ENCODE results near the gene SV2A.
"Not testable (repeated sequence)": the region's sequence is repeated elsewhere in the genome, so short reads cannot be mapped to it uniquely, and the experiment has no call there.

The SV2A gene

GRCh38 chr1:149962039-149962647 lies 44.5 kb upstream of the SV2A start (continued):
- TF ChIP-seq ZNF26 (tag by site-specific recombination; IDR thresholded peaks at IDR 0.05) = no peak
- peak; percentile 52; the same call in 1 of the 2 replicates for TF ChIP-seq ZNF660 (tag by site-specific recombination; IDR thresholded peaks at IDR 0.05)
- no peak for TF ChIP-seq ZBTB11 (tag by site-specific recombination; conservative IDR thresholded peaks at IDR 0.05; ENCODE audit: low read depth)

GRCh38 chr1:149957548-149957947 lies 39.9 kb upstream of the SV2A start:
- H3K27ac ChIP-seq (ENCODE audit: extremely low read depth, low read depth, low read length); H3K9me3 ChIP-seq (ENCODE audit: control insufficient read depth, insufficient read depth, low read depth, low read length); POLR2A ChIA-PET; H3K4me1 ChIP-seq (ENCODE audit: control insufficient read depth, insufficient read depth, low read length); H3K4me3 ChIP-seq (ENCODE audit: low read depth, low read length): not testable (repeated sequence)
- CTCF ChIA-PET = interaction anchor here (1.4 kb wide), 1 partner anchor 9 kb away, joined by 4 read pairs; no protein-coding TSS in a partner anchor
- peaks cover 29 to 48% of the 10 kb centered on the region in 2 experiments; a peak in 2 of 3 replicates for H3K36me3 ChIP-seq (ENCODE audit: control insufficient read depth in 2 of 2, insufficient read depth in 1 of 2, low read length in 2 of 2)

- Histone ChIP-seq H3K9me3 (ENCODE audit: control insufficient read depth, insufficient read depth, low read depth, low read length) (no peaks in the 10 kb centered on the region), H3K27ac (ENCODE audit: extremely low read depth, low read depth, low read length) (no peak overlapping the region), H3K36me3 (ENCODE audit: control insufficient read depth in 2 of 2, insufficient read depth in 1 of 2, low read length in 2 of 2) (peaks cover 7 to 47% of the 10 kb centered on the region in 2 experiments; a peak in 2 of 3 replicates), H3K4me1 (ENCODE audit: control insufficient read depth, insufficient read depth, low read length) (no peaks in the 10 kb centered on the region), H3K4me3 (ENCODE audit: low read depth, low read length) (no peak overlapping the region)
- no peak for TF ChIP-seq ZNF146 (tag by site-specific recombination; IDR thresholded peaks at IDR 0.05)
- peak; percentile 60 for TF ChIP-seq ZIC2 (tag by site-specific recombination; IDR thresholded peaks at IDR 0.05)
- CTCF ChIA-PET = interaction anchor here (0.6 kb wide), 2 partner anchors 10 to 23 kb away, joined by 3 read pairs; no protein-coding TSS in a partner anchor
- POLR2A ChIA-PET = no interaction called here
These were observed 32.3 kb upstream of the SV2A start for GRCh38 chr1:149949911-149950310.

- Histone ChIP-seq H3K4me3 (ENCODE audit: low read depth, low read length) (no peak overlapping the region), H3K4me1 (ENCODE audit: control insufficient read depth, insufficient read depth, low read length) (no peaks in the 10 kb centered on the region), H3K27ac (ENCODE audit: extremely low read depth, low read depth, low read length) (no peak overlapping the region), H3K9me3 (ENCODE audit: control insufficient read depth, insufficient read depth, low read depth, low read length) (no peaks in the 10 kb centered on the region), H3K36me3 (ENCODE audit: control insufficient read depth in 2 of 2, insufficient read depth in 1 of 2, low read length in 2 of 2) (peaks cover 7 to 59% of the 10 kb centered on the region in 2 experiments; a peak in 2 of 3 replicates)
- ChIA-PET CTCF (interaction anchor here (0.8 to 1.3 kb wide), 3 partner anchors 17 to 242 kb away, joined by 3 to 5 read pairs (median 3); no protein-coding TSS in a partner anchor), POLR2A (interaction anchor here (1.4 kb wide), 1 partner anchor 58 kb away, joined by 3 read pairs; no protein-coding TSS in a partner anchor)
- TF ChIP-seq ZSCAN4 (tag by site-specific recombination; IDR thresholded peaks at IDR 0.05) (no peak), ZBTB10 (tag by site-specific recombination; IDR thresholded peaks at IDR 0.05) (no peak), ZNF266 (tag by site-specific recombination; IDR thresholded peaks at IDR 0.05; ENCODE audit: low read depth) (no peak), EGR2 (tag by site-specific recombination; IDR thresholded peaks at IDR 0.05; ENCODE audit: low read depth) (no peak), SP2 (tag by site-specific recombination; IDR thresholded peaks at IDR 0.05) (no peak), ZNF623 (tag by site-specific recombination; IDR thresholded peaks at IDR 0.05) (no peak), KLF9 (tag by site-specific recombination; IDR thresholded peaks at IDR 0.05; ENCODE audit: low read depth) (no peak), BCL11A (tag by site-specific recombination; IDR thresholded peaks at IDR 0.05; ENCODE audit: low read depth) (no peak), SP3 (tag by site-specific recombination; IDR thresholded peaks at IDR 0.05) (no peak), ZNF184 (tag by site-specific recombination; IDR thresholded peaks at IDR 0.05) (no peak), ZNF362 (tag by site-specific recombination; IDR thresholded peaks at IDR 0.05) (no peak), WT1 (tag by site-specific recombination; IDR thresholded peaks at IDR 0.05) (no peak), ZNF239 (tag by site-specific recombination; IDR thresholded peaks at IDR 0.05) (no peak), ZNF677 (tag by site-specific recombination; IDR thresholded peaks at IDR 0.05) (no peak)
These were observed 27.6 kb upstream of the SV2A start for GRCh38 chr1:149945206-149945605.
